Measurements from ENCODE around the gene FOXD4L6.
"Not testable (repeated sequence)": the region's sequence is repeated elsewhere in the genome, so short reads cannot be mapped to it uniquely, and the experiment has no call there.

FOXD4L6 gene

GRCh38 chr9:41100508-41100907 is 28.0 kb downstream of the FOXD4L6 start:
- H3K4me3 ChIP-seq (ENCODE audit: low read length): not testable (repeated sequence)

GRCh38 chr9:41098759-41099158 is 29.7 kb downstream of the FOXD4L6 start:
- H3K4me3 ChIP-seq (ENCODE audit: low read length): not testable (repeated sequence)

DNA sequence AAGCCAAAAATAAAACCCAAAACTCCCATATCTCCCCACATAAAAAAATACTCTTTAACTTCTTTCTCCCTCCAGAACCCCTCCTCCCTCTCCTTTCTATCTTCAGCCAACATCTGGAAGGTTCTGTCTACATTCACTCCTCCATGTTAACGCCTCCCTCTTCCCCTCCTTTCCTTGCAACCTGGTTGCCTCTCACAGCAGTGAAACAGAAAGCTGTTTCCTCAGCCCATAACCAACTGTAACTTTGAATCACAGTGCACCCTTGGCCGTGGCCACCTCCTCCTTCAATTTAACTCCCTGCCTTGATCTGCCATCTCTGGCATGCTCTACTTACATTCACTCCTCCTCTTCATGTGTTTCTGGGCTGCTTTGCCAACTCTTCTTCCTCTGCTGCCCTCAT is 33.4 kb downstream of the FOXD4L6 start:
- H3K4me3 ChIP-seq (ENCODE audit: low read length): not testable (repeated sequence)

- H3K4me3 ChIP-seq (ENCODE audit: low read length): not testable (repeated sequence)
These were observed 34.3 kb downstream of the FOXD4L6 start for GRCh38 chr9:41094010-41094773.

GRCh38 chr9:41090922-41091321 is 37.6 kb downstream of the FOXD4L6 start:
- not testable (repeated sequence) for H3K4me3 ChIP-seq (ENCODE audit: low read length)

GRCh38 chr9:41090386-41090785 is 38.1 kb downstream of the FOXD4L6 start:
- not testable (repeated sequence) for H3K4me3 ChIP-seq (ENCODE audit: low read length)

DNA sequence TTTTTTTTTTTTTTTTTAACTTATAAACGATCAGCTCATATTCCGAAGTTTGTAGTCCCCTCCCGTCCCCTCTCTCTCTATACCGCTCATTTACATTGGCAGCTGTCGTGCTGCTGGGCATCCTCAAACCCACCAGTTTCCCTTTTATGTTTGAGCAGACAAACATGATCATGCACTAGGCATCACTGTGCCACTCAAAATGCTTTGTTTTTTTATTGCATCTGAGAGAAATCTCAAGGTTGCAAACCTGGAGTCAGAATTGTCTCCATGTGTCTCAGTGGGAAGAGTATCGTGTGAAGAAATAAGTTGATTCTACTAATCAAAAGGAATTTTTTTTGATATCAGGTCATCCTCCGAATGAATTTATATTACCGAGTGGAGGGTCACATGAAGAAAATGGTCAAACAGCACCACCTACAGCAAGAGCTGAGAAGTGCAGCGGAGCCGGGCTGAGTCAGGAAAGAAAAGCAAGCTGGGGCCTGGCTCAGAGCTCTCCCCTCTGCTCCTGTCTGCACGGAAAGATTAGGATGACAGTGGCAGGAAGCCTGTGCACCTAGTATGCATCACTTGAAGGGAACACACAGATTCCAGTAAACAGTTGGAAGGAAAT is 39.9 kb downstream of the FOXD4L6 start:
- not testable (repeated sequence) for H3K4me3 ChIP-seq (ENCODE audit: low read length)

- not testable (repeated sequence) for H3K4me3 ChIP-seq (ENCODE audit: low read length)
These were observed 40.6 kb downstream of the FOXD4L6 start for GRCh38 chr9:41087929-41088328.

GRCh38 chr9:41087157-41087780 is 41.2 kb downstream of the FOXD4L6 start:
- not testable (repeated sequence) for H3K4me3 ChIP-seq (ENCODE audit: low read length)

DNA sequence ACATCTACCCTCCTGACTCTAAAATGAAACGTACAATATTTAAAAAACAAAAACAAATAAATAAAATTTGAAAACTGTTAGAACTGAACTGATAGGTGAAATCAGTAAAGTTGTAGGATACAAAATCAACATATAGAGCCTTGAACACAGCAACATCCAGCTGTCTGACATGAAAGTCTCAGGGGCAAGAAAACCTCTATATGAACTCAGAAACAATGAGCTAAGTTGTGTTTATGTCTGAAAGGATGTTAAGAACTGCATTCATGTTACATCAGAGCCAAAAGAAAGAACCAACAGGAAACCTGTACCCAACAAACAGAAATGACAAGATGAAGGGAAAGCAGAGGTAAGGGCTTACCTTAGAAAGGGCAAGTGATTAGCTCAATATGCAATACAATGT is 41.8 kb downstream of the FOXD4L6 start:
- H3K4me3 ChIP-seq (ENCODE audit: low read length): not testable (repeated sequence)

DNA sequence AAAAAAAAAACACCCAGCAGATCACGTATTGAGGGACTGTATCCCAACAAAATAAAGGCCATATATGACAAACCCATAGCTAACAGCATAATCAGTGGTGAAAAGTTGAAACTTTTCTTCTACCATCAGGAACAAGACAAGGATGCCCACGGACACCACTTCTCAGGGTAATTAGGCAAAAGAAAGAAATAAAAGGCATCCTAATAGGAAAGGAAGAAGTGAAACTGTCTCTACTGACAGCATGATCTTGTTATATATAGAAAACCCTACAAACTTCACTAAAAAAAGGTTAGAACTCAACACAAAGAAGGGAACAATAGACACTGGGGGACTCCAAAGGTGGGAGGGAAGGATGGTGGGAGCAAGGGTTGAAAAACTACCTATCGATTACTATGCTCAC is 42.3 kb downstream of the FOXD4L6 start:
- H3K4me3 ChIP-seq (ENCODE audit: low read length): not testable (repeated sequence)

GRCh38 chr9:41082358-41082757 is 46.1 kb downstream of the FOXD4L6 start:
- H3K4me3 ChIP-seq (ENCODE audit: low read length): not testable (repeated sequence)

DNA sequence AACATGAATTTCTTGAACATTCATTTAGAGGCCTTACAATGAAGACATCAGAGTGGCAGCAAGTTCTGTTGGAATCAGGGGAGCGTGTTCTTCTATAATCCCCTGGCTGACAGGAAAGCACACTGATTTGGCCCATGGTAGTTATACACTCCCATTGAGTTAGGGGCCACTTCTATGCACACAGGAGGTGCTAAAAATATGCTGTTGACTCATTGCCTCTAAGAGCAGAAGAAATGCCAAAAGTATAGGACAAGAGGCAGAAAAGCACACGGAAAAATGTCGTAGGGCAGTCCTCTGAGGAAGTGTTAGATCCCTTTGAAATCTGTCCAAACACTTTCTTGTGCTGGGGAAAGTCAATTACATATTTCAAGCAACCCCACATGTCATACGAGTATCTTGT is 49.0 kb downstream of the FOXD4L6 start:
- H3K4me3 ChIP-seq (ENCODE audit: low read length): not testable (repeated sequence)

DNA sequence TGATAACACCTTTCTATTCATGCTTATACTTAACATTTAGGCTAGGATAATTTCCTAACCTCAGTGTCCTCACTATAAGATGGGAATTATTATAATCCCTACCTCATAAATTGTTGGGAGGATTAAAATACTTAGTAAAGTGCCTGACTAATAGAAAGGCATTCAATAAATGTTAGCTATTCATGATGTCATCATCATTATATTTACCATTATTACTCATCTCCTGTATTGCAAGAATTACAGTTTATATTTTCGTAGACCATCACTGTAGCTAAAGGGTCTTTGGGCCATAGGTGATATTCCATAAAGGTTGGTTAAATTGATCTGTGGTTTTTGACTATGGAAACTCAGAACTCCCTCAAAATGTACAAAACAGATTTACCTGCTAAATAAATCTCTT is 50.9 kb downstream of the FOXD4L6 start:
- H3K4me3 ChIP-seq (ENCODE audit: low read length): not testable (repeated sequence)

Measured in GM08714 (cell line).